ENCODE measurements around the gene USP48.
"Not testable (repeated sequence)": the region's sequence is repeated elsewhere in the genome, so short reads cannot be mapped to it uniquely, and the experiment has no call there.

Gene USP48

GRCh38 chr1:21634806-21635535 is 148.0 kb downstream of the USP48 start:
- no peak overlapping the region for H3K27ac ChIP-seq
- no peak for DNase-seq (ENCODE audit: low spot score)
- TF ChIP-seq CTCF (IDR thresholded peaks at IDR 0.05) = no peak
- no peak overlapping the region for H3K4me3 ChIP-seq

GRCh38 chr1:21633992-21634805 is 148.8 kb downstream of the USP48 start:
- no peak for DNase-seq (ENCODE audit: low spot score)
- no peak for TF ChIP-seq CTCF (IDR thresholded peaks at IDR 0.05)
- no peak overlapping the region for H3K27ac ChIP-seq
- H3K4me3 ChIP-seq = no peak overlapping the region

GRCh38 chr1:21633141-21633755 is 149.7 kb downstream of the USP48 start:
- Histone ChIP-seq H3K27ac (no peak overlapping the region), H3K4me3 (no peak overlapping the region)
- no peak for DNase-seq (ENCODE audit: low spot score)
- no peak for TF ChIP-seq CTCF (IDR thresholded peaks at IDR 0.05)

GRCh38 chr1:21631944-21632887 is 150.7 kb downstream of the USP48 start:
- DNase-seq (ENCODE audit: low spot score) = no peak
- TF ChIP-seq CTCF (IDR thresholded peaks at IDR 0.05) = no peak
- no peak overlapping the region for H3K4me3 ChIP-seq
- no peak overlapping the region for H3K27ac ChIP-seq

GRCh38 chr1:21631590-21631943 is 151.4 kb downstream of the USP48 start:
- H3K4me3 ChIP-seq; DNase-seq (ENCODE audit: low spot score); H3K27ac ChIP-seq: not testable (repeated sequence)

- TF ChIP-seq CTCF (IDR thresholded peaks at IDR 0.05) = no peak
- DNase-seq (ENCODE audit: low spot score) = no peak
- Histone ChIP-seq H3K4me3 (no peak overlapping the region), H3K27ac (no peak overlapping the region)
Measured at GRCh38 chr1:21630571-21631343, 152.2 kb downstream of the USP48 start.
